Prostate gland (tissue), 2 donors: ENCODE measurements around the gene VCAN.

Source experiments
- CTCF ChIP-seq, 4 experiments: fragments of 200-600 bp in 2 of 4; fragments of 450-650 bp in 2 of 4; sonication (generic) in 2 of 4; IDR thresholded peaks; 1 replicate in 3 of 4; 2 replicates in 1 of 4; pipeline ENCODE4 v1.5.1; 2016 to 2019; ENCODE audit warnings: antibody characterized with exemption in 4 of 4, mild to moderate bottlenecking in 2 of 4, moderate library complexity in 2 of 4
- POLR2A ChIP-seq: fragments of 450-650 bp; IDR thresholded peaks from one replicate; pipeline ENCODE4 v1.6.1; 2016; ENCODE audit warnings: antibody characterized with exemption, mild to moderate bottlenecking
- POLR2AphosphoS5 ChIP-seq: sonication (generic); formaldehyde crosslinking; IDR thresholded peaks from one replicate; pipeline ENCODE4 v1.6.1; 2017; ENCODE audit warnings: antibody characterized with exemption

GRCh38 chr5:83567741-83568140 lies 96.2 kb downstream of the VCAN start:
- TF ChIP-seq CTCF (IDR thresholded peaks at IDR 0.05) = no peak
- TF ChIP-seq POLR2AphosphoS5 = no peak
- TF ChIP-seq POLR2A = no peak
